Measurements from ENCODE around the gene ACTL6B.
"Not testable (repeated sequence)": the region's sequence is repeated elsewhere in the genome, so short reads cannot be mapped to it uniquely, and the experiment has no call there.

ACTL6B gene

DNA sequence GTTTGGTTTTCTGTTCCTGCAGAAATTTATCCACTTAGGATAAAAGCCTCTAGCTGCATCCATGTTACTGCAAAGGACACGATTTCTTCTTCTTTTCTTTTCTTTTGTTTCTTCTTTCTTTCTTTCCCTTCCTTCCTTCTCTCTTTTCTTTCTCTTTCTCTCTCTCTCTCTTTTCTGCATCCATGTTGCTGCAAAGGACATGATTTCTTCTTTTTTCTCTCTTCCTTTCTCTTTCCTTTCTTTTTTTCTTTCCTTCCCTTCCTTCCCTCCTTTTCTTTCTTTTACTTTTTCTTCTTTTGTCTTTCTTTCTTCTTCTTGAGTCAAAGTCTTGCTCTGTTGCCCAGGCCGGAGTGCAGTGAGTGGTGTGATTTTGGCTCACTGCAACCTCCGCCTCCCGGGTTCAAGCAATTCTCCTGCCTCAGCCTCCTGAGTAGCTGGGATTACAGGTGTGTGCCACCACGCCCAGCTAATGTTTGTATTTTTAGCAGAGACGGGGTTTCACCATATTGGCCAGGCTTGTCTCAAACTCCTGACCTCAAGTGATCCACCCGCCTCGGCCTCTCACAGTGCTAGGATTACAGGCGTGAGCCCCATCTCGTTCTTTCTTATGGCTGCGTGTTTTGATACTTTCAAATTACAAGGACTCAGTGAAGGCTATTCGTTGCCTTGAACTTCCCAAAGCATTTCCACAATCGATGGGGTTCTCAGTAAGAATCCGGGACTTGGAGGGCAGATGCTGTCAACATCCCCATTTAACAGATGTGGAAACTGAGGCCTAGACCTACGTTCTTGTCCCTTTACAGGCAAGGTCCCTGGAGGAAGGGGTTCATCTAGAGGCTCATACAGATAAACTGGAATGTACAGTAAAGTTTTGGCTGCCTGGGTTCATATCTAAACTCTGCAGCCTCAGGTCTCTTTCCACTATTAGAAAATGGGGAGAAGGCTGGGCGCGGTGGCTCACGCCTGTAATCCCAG lies 15.4 kb upstream of the ACTL6B start:
- no peak for DNase-seq

DNA sequence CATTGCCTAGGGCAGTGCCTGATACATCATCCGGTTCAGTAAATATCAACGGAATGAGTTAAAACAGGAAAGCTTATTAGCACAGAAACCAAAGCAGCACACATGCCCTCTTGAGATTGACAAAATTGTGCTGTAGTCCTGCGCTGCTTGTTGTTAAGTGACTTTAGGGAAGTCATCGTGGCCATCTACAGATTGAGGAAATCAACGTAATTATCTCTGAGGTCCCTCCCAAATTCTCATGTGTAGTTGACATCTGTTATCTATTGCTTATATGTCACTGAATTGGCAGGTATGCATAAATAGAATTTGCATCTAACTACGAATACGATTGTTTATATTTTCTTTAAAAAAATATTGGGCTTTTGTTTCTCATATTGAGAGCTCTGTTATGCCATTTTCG lies 13.8 kb upstream of the ACTL6B start:
- DNase-seq: no peak

- DNase-seq: not testable (repeated sequence)
These were observed 12.9 kb upstream of the ACTL6B start for GRCh38 chr7:100669106-100669505.

DNA sequence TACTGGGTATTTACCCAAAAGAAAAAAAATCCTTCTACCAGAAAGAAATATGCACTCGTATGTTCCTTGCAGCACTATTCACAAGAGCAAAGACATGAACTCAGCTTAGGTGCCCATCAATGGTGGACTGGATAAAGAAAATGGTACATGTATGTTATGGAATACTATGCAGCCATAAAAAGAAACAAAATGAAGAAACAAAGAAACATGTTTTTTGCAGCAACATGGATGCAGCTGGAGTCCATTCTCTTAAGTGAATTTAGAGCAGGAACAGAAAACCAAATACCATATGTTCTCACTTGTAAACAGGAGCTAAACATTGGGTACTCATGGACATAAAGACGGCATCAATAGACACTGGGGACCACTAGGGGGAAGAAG lies 11.8 kb upstream of the ACTL6B start:
- no peak for DNase-seq

- DNase-seq: no peak
These were observed 11.3 kb upstream of the ACTL6B start for GRCh38 chr7:100667331-100668068.

DNA sequence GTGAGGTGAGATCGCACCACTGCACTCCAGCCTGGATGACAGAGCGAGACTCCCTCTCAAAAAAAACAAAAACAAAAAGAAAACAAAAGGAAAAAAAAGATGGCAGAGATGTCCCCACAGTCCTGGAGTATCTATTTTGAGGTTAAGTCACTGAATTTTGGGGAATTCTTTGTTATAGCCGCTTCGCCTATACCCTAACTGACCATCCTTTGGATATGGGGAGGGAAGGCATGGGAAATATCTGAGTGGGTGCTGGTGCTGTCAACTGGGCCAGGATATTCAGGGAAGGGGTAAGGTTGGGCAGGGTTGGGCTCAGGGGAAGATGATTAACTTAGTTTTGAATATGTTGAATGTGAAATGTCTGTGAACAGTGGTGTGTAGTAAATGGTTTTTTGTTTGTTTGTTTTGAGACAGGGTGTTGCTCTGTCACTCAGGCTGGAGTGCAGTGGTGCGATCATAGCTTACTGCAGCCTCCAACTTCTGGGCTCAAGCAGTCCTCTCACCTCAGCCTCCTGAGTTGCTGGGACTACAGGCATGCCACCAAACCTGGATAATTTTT lies 9.0 kb upstream of the ACTL6B start:
- DNase-seq: no peak

GRCh38 chr7:100662194-100662776 lies 6.0 kb upstream of the ACTL6B start:
- not testable (repeated sequence) for DNase-seq

GRCh38 chr7:100654908-100655831 lies 1.1 kb downstream of the ACTL6B start:
- DNase-seq: no peak

- no peak for DNase-seq
These were observed 6.3 kb downstream of the ACTL6B start for GRCh38 chr7:100649826-100650565.

DNA sequence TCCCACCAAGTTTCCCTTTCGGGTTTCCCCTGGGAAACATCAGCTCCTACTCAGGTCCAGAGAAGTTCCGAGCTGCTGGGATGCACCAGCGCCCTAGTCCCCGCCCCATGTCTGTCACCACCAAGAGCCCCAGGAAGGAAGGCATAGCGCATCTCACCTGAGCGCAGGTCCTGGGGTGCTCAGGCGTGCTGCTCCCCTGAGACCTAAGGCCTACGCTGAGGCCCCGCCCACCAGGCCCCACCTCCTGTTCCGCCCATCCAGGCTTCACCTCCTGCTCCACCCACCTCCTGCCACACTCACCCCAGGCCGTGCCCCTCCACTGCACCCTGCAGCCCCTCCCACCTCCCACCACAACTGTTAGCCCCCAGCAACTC lies 13.7 kb downstream of the ACTL6B start:
- no peak for DNase-seq

GRCh38 chr7:100641860-100642533 lies 14.3 kb downstream of the ACTL6B start:
- DNase-seq: no peak

DNA sequence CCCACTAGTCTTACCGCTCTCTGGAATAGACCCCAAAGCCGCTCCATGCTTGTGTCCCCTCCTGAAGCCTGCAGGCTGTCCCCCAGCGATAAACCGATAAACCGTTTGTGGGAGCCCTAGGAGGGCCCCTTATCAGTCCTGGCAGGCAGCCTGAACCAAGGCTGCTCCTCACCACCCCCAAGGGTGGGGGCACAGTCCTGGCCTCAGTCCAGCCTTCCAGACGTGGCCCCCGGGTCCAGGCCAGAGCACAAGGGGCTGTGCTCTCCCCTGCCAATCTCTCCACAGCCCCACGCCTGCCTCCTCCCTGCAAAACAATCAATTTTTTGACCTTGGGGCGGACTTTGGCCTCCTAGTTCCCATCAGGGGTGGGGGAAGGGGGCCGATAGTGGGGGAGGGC lies 14.8 kb downstream of the ACTL6B start, which contains the start of gene TFR2:
Gene TFR2 (minus strand): TSS at position 90 of the 397 bp plus-strand sequence. CDS start 43 bp downstream, at position 47.
- DNase-seq: no peak

DNA sequence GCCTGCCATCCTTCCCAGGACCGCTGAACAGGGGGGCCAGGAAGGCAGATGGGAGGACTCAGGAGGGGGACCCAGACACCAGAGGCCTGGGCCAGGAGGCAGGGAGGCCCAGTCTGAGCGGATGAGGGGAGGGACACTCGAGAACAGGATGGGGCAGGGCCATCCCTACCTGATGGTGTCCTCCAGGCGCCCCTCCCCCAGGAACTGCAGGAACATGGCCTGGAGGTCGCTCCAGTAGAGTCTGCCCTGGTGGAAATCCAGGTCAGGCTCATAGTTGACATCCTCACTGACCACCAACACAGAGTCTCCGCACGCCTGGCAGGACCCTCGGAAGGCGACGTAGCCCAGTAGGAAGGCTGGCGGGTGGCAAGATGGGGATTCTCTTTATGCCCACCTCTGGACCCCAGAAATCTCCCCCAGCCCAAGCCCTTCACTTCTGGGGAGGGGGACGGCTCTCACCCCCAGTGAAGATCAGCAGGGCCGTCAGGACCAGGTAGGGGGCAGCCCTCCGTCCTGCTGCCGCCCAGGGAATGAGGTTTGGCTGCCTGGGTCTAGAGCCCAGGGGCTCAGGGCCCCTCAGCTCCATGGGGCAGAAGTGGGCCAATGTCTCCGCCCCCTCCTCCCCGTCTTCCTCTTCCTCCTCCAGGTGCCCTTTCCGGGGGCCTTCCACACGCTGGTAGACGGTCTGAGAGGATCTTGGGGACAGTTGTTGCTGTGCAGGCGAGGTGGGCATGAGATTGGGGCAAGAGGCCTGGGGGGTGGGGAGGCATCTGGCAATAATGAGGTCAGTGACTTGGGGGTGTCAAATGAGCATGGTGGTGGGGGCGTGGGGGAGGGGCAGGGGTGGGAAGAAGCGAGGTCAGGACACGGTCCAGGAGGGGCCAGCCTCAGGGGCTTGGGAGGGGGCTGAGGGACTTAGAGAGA lies 15.5 kb downstream of the ACTL6B start:
- no peak for DNase-seq

GRCh38 chr7:100639995-100640516 lies 16.2 kb downstream of the ACTL6B start:
- DNase-seq: no peak

DNA sequence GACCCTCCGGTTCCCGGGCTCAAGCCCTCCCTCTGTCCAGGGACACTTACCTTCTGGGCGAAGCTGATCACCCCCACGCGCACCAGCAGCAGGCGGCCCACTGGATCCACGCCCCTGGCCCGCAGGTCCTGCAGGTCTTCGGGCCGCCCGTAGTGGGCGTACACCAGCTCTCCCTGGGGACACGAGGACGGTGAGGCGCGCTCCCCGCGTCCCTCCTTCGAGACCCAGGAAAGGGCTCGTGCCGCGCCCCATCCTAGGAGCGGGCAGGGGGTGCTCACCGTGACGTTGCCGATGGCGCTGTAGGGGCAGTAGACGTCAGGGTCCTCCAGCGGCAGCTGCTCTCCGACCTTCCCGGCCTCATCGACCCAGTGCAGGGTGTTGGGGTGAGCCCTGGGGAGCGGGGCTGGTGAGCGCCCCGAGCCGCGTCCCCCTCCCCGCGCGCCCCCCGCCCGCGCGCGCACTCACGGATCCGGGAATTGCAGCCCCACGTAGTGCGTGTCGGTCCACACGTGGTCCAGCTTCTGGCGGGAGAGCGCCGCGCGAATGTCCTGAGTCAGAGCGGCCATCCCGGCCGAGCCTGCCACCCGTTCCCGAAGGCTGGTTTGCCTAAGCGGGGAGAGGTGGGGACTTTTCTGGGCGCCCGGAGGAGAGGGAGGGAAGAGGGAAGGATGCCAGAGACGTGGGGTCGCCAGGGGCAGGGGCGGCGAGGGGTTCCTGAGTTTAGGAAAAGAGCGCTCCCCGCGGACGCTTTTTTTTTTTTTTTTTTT lies 23.1 kb downstream of the ACTL6B start:
- peak; percentile 53 for DNase-seq

GRCh38 chr7:100630066-100630465 lies 26.2 kb downstream of the ACTL6B start:
- DNase-seq: no peak

DNA sequence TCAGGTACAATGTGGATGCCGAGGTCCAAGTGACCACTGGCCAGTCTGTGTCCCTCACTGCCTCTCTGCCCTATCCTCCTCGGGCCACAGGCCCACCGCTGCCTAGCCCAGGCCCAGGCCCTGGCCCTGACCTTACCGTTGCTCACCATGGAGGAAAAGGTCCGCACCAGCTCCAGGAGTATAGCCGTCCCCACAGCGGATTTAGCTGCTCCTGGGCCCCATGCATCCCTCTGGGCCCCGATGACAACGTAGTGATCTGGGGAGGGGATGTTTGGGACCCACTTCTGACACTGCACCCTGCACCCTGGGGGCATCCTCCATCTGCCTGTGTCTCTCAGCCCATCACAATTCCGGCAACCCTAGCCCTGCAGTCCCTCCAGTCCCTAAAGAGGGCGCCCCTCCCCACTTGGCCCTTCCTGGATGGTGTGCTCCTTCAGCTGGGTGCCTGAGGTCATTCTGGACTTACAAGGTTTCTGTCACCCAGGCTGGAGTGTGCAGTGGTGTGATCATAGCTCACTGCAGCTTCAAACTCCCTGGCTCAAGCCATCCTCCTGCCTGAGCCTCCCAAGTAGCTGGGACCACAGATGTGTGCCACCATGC lies 27.0 kb downstream of the ACTL6B start:
- DNase-seq: no peak

DNA sequence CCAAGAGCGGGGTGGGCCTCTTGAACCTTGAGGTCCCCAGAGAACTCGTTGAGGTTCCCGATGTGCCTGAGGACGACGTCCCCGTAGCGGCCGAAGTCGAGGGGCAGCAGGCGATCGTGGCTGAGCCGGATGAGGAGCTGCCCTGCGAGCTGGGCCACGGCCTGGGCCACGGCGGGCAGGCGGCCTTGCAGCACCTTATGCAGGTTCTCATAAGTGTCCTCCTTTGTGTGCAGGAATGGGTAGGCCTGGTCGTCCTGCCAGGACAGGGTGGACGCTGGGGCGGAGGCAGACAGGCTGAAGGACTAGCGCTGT lies 29.1 kb downstream of the ACTL6B start:
- no peak for DNase-seq

All from NCI-H1694 treated with DMSO at 0.1 percent for 48 hours (cell line).